NCI-H2107 treated with DMSO at 0.1 percent for 48 hours (cell line): ENCODE measurements around the gene NPC2.
"Not testable (repeated sequence)": the region's sequence is repeated elsewhere in the genome, so short reads cannot be mapped to it uniquely, and the experiment has no call there.

Experiments used
- DNase-seq: peaks from one replicate; lab custom pipeline; 2025; ENCODE audit not compliant: unreplicated experiment; lab: John Stamatoyannopoulos, UW

NPC2 gene

DNA sequence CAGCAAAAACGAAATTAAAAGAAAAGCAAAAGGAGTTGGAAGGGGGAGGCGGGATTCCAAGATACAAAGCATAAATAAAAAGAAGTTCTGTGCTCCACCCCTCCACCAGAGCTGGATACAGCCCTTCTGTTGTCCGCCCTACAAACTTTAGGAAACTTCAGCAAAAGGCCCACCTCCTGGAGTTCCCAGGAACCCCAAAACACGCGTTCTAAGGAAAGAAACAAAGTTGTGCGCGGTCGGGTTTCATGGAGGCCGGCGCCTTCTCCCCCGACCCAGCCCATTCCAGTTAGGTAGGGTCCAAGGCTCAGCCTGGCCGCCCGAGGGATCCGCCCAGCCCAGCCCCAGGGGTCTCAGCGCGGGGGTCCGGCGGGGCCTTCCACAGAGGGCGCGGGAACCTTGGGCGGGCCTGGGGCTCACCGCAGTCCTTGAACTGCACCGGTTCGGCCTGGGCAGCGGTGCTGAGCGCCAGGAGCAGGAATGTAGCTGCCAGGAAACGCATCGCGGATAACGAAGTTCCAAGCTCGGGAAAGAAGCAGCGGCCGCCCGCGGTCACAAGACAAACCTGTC, at the start of gene NPC2:
NPC2 (minus strand) TSS at position 530 of the 567 bp plus-strand sequence; CDS start at position 499, 31 bp downstream.
- no peak for DNase-seq

DNA sequence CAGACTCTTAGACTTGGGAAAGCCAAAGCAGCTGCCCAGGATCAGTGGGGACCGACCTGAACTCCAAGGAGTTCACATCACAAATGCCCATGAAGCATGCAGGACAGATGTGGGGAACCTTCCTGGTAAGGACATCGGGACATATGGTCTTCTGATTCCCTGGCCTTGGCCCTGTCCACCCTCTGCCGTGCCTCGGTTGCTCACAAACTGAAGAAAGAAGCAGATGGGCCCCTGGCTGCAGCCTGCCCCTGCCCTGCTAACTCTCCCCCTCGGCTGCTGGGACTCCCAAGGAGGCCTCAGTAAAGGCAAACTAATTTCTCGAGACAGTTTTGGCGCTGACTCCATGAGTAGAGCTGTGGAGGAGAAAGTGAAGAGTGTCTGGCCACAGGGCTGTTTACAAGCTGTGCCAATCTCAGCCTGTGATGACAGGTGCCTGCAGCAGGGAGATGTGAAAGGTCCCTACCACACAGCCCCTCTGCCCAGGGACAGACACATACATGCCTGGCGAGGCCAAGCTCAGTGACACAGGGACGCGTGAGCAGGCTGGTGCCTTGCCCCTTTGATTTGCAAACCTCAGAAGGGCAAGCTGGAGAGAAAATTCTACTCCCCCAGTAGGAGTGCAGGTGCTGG, 49.1 kb upstream of the NPC2 start:
- no peak for DNase-seq

DNA sequence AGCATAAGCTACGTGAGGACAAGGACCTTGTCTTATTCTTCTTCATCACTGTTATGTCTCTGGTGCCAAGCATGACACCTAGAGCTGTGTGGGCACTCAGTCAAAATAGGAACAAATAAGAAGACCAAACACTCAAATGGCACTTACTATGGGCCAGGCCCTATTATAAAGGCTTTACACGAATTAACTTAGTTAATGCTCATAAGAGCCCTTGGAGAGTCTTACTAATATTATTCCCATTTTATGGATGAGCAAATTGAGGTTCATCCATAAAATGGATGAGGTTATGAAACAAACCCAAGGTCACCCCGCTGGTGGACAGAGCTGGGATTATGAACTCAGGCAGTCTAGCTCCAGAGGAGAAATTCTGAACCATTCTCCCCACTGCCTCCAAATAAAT, 48.1 kb upstream of the NPC2 start:
- no peak for DNase-seq

DNA sequence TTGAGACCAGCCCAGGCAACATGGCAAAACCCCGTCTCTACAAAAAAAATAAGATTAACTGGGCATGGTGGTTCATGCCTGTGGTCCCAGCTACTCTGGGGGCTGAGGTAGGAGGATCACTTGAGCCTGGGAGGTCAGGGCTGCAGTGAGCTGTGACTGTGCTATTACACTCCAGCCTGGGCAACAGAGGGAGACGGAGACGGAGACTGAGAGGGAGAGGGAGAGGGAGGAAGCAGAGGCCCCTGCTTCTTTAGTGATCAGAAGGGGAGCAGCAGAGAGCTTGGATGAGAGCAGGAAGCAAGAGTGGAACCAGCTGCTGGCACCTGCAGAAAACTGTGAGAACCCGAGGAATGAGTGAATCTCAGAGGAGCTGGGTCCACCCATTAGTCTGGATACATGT, 46.4 kb upstream of the NPC2 start:
- no peak for DNase-seq

DNA sequence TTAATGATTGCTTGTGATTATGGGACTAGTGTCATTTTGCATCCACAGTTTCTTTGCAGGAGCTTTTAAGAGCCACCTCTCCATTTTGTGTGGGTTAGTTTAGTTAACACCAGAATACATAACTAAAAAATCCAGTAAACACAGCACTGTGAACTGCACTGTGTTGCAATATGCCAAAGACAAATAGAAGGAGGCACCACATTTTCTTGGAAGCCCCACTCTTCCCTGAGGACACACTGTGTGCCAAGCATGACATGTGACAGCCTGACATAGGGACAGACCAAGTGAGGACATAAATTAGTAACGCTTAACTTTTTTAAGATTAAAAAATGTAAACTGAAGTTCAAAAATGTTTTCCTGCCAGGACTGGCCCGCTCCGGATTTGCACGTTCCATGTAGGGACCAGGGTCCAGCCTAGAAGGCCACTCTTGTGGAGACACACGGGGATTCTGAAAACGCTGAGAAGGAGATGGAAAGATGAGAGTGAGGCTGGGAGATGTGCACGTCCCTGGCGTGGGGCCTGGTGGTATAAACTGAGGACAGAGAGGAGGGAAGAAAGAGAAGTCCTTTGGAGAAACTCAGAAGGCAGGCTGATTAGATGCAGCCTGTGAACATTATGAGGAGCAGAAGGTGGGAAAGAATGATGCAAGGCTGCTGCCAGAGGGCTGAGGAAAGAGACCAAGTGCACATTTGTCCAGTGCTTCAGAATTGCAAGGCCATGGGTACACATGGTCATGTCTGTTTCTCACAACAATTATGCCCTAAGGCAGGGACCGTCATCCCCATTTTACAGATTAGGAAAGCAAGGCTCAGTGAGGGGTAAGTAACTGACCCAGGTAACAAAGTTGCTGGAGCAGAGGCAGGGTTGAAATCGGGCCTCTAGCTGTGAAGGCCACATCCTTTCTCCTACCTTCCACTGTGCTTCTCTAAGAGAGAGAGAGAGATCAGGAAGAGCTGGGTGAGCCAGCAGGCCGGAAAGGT, 45.6 kb upstream of the NPC2 start:
- DNase-seq: no peak

DNA sequence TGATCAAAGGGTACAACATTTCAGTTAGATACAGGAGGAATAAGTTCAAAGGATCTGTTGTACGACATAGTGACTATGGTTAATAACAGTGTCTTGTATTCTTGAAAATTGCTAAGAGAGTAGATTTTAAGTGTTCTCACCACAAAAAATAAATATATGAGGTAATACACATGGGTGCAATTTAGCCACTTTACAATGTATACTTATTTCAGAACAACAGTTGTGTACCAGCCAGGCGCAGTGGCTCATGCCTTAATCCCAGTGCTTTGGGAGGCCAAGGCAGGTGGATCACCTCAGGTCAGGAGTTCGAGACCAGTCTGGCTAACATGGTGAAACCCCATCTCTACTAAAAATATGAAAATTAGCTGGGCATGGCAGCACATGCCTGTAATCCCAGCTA, 43.2 kb upstream of the NPC2 start:
- DNase-seq: not testable (repeated sequence)

DNA sequence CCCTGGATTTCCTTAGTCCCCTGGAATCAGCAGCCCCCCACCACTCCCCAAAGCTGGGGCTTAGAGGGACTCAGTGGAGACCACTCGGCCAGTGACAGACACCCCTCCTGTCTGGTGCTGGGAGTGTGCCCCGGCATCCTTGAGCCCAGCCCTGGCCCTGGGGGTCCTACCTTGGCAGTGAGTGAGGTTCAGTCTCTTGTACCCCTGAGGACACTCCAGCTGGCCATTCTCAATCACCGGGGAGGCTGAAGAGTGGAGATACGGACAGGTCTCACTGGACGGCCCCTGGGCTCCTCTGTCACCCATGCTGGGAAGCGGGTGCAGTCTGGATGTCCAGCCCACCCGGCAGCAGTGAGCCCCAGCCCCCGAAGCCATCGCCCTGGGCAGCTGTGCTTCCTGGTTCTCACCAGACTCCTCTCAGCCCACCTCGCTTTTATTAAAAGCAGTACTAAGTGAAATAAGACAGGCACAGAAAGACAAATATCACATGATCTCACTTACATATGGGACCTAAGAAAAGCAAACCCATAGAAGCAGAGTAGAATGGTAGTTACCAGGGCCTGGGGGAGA, 42.7 kb upstream of the NPC2 start:
- DNase-seq: no peak

DNA sequence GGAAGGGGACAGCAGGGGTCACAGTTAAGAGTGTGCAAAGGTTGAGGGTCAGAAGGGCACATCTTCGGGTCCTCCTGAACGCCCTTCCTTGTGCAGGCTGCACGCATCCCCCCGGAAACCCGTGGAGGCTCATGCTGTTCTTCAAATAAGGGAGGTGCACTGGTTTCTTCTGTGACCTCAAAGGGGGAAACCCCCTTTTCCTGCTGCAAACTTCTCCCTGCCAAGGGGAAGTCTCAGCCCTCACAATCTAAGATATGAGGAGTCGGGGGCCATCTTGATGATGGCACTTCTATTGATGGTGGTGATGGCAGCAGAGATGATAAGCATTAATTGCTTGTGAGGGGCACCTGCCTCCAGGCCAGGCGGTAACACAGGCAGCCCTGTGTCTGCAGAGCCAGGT, 40.5 kb upstream of the NPC2 start:
- no peak for DNase-seq

DNA sequence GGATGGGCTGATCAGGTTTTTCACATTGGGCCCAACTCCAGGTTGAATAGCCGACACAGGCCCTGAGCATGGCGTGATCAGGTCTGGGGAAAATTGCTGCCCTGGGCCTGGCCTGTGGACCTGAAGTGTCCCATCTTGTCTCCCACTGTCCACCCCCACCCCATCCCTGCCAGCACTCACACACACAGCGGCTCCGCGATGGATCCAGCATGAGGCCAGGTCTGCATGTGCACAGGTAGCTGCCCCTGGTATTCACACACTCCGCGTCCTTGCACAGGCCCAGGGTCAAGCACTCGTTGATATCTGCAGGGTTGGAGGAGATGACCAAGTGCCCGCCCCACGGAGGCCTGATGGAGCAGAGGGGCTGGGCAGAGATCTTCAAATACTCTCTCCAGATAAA, 39.1 kb upstream of the NPC2 start:
- no peak for DNase-seq

DNA sequence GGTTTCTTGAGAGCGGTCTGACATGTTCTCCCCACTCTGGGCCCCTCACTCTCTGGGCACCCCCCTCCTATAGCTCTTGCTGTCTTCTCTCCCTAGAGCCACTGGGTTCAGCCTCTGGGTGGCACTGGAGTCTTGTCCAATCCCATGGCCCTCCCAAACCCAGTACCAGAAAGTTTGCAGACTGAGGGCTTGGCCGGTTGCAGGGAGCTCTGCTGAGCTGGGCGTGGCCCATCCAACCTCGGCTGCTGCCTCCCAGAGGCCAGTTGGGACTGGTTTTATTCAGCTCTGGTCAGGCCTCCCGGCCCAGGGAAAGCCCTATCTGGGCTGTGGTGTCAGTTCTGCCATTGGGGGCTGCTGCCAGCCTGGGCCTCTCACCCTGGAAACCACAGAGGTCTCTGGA, 38.4 kb upstream of the NPC2 start:
- DNase-seq: no peak

DNA sequence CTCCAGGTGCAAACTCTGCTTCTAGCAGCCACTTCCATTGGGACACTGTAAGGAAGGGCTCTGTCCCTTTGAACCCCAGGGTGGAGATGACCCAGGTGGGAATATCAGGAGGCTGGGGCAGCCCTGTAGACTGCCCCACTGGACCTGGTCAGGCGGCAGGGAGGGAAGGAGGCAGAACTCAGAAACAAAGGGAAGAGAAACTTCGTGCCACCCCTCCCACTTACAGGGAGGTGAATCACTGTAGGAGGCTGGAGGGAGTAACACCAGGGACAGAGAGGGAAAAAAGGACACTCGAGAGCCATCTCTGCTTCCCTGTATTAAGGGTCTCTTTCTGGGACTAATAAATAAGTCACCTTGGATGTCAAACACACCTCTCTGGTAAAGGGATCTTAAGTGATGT, 37.9 kb upstream of the NPC2 start:
- DNase-seq: no peak

DNA sequence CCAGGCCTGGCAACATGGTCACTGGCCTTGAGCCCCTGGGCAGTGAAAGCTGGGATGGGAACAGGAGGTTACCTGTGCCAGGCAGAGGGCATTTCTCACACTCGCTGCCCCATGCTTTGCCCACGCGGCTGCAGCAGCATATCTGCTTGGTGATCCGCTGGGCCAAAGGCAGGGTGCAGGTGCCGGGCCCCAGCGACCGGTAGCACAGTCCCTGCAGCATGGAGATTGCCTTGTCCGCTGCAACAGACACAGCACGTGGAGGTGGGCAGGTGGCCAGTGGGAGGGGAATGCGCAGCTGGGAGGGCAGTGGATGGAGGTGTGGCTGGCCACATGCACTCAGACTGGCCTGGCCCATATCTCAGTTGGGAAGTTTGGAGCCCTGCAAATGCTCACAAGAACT, 35.8 kb upstream of the NPC2 start:
- no peak for DNase-seq

DNA sequence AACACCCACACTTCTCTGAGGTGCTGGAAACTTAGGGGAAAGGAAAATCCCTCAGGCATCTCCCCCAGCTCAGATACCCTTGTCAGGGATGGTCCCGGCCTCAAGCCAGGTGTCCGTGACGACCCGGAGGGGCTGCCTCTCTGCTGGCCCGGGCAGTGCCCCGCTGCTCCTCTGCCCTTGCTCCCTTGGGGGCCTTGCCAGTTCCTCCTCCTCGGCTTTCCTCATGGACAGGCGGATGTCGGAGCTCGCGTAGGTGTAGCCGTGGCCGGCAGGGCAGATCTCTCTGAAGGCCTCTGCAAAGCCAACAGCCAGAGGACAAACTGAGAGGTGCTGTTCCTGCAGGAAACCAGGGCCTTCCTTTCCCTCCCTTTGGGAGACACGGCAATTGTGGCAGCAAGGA, 35.3 kb upstream of the NPC2 start:
- no peak for DNase-seq

DNA sequence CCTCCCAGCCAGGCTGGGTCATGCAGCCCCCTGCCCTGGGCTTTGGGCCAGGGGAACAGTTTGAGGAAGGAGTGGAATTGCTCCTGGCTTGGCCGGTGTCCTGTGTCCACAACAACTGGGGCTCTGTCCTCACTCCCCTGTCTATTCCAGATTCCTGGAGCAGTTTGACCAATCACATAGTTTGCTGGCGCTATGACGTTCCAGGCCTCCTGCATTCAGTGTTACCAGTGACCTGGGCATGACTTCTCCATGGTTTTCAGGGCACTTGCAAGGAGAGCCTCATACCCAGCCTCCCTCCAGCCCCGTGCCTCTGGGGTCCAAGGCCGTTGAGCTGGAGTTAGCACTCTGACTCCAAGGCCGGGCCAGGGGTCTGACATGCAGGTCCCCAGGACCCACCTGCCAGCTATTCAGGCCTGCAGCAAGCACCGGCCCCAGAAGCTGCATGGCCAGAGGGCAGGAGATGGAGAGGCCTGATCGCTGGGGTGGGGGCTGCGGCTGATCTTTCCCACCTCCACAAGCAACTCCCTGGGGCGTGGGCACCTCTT, 34.7 kb upstream of the NPC2 start:
- no peak for DNase-seq

DNA sequence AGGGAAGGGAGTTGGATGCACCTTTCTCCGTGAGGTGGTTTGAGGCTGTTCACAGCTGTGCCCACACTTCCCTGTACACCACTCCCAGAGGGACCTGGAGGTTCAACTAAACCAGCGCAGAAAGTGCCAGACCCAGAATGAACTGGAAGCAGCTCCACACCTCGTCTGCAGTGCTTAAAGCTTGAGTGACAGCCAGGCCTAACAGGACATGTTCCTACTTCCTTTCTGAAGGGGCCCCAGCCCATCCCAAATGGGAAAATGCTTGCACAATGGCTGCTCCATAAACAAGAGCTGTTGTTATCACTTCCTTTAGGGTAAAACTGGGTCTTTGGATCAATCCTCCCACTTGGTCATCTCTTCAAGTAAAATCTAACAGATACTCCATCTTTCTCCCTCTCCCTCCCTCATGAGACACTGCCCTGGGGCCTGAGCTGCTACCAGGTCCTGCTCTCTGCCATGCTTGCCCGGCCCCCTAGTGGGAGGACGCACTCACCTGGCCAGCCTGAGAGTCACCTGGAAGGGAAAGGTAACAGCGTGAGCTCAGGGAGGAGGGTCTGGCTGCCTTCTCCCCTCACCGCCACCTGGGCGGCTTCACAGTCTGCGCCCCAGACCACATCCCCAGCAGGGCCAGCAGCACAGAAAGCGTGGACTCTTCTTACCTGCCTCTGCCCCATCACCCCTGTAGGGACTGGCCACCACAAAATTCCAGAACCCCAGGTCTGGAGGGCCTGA, 33.9 kb upstream of the NPC2 start:
- DNase-seq: no peak

DNA sequence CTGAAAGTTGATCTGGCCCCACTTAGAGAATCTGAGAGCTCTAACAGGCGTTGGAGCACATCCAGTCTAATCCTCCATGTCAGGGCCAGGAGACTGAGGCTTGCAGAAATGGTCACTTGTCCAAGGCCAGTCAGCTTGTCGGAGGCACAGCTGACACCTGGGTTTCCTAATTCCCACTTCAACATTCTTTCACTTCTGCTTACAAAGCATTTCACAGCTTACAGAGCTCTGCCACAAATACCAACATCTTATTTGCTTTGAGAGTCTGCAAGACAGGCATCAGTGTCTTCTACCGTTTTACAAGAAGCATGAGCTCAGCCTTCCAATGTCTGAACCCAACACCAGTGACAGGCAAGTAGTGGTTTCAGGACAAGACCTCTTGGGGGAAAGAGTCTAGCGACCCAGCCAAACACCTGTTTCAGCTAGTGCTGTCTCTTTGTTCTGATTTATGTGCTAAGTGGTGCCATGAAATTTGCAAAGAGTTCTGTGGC, 32.3 kb upstream of the NPC2 start:
- no peak for DNase-seq

DNA sequence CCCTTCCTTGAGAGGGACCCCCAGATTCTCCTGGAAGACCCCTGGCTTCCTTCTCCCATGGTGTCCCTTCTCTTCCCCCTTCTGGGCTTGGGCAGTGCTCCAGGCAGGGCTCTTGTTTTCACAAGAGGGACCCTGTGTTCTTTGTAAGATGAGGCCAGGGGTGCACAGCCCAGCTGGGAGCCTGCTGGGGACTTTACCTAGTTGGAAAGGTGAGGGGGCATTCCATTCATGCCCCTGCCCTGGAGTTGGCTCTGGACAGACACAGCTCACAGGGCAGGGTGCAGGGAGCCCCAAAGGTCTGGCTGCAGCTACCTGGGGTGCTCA, 31.7 kb upstream of the NPC2 start:
- DNase-seq: no peak

DNA sequence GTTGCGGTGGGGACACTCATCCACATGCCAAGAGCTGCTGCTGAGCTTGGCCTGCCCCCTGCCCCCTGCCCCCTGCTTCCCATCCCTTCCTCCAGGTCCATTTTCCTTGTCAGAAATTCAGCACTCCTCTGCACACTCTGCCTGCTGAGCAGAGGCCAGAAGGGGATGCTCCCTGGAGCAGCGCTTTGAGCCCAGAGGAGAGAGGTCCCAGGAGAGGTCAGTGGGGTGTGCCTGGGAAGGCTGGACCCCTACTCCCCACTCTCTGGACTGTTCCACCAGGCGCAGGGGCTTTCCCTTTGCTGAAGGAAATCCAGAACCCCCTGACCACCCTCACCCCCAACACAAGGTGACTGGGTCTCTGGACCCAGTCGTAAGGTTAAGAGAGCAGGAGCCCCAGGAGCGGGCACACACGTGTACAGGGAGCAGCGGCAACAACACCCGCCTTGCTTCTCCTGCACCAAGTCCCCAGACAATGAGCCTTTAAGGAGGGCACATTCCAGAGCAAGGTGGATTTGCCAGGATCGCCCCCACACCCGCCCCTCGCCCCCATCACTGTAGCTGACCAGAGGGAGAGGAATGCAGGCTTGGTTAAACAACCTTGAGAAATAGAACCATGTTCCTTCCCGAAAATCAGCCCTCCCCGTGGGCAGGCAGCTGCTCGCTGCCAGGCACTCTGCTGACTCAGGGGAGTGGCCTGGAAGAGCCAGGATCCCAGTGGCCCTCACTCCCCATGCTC, 31.1 kb upstream of the NPC2 start:
- DNase-seq: no peak

DNA sequence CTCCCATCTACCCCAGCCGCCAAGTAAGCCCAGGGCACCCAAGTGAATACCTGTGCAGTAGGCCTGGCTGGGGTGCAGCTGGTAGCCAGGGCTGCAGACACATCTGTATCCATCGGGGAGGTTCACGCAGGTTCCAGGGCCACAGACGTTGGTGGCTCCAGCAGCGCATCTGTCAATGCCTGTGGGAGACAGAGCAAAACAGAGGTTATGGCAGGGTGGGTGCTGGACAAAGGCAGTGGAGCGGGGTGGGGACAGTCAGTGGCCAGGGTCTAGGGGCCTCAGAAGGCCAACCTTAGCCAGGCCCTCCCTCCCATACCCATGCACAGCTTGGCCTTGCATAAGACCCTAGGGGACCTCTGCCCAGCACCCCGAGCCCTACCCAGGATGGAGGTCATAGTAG, 29.6 kb upstream of the NPC2 start:
- DNase-seq: no peak

DNA sequence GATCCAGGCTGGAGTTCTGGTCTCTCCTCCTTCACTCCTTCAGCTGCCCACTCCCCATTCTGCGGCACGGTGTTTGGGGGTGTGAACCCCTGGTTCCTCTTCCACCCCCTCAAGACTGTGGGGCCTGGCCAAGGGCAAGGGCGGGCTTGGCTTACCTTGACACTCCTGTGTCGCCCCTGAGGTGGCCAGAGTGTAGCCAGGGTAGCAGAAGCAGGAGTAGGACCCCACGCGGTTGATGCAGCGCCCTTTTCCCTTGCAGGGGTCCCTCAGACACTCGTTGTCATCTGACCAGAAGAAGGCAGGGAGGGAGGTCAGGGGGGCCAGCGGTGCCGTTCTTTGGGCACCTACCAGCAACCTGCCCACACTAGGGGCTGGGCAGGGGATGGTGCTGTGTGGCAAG, 28.7 kb upstream of the NPC2 start:
- no peak for DNase-seq
